ENCODE measurements around the gene MOV10.
A peak's percentile ranks its signal among the peaks of the same experiment; 100 is the strongest.
"Not testable (repeated sequence)": the region's sequence is repeated elsewhere in the genome, so short reads cannot be mapped to it uniquely, and the experiment has no call there.

Gene MOV10, protein sequence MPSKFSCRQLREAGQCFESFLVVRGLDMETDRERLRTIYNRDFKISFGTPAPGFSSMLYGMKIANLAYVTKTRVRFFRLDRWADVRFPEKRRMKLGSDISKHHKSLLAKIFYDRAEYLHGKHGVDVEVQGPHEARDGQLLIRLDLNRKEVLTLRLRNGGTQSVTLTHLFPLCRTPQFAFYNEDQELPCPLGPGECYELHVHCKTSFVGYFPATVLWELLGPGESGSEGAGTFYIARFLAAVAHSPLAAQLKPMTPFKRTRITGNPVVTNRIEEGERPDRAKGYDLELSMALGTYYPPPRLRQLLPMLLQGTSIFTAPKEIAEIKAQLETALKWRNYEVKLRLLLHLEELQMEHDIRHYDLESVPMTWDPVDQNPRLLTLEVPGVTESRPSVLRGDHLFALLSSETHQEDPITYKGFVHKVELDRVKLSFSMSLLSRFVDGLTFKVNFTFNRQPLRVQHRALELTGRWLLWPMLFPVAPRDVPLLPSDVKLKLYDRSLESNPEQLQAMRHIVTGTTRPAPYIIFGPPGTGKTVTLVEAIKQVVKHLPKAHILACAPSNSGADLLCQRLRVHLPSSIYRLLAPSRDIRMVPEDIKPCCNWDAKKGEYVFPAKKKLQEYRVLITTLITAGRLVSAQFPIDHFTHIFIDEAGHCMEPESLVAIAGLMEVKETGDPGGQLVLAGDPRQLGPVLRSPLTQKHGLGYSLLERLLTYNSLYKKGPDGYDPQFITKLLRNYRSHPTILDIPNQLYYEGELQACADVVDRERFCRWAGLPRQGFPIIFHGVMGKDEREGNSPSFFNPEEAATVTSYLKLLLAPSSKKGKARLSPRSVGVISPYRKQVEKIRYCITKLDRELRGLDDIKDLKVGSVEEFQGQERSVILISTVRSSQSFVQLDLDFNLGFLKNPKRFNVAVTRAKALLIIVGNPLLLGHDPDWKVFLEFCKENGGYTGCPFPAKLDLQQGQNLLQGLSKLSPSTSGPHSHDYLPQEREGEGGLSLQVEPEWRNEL

DNA sequence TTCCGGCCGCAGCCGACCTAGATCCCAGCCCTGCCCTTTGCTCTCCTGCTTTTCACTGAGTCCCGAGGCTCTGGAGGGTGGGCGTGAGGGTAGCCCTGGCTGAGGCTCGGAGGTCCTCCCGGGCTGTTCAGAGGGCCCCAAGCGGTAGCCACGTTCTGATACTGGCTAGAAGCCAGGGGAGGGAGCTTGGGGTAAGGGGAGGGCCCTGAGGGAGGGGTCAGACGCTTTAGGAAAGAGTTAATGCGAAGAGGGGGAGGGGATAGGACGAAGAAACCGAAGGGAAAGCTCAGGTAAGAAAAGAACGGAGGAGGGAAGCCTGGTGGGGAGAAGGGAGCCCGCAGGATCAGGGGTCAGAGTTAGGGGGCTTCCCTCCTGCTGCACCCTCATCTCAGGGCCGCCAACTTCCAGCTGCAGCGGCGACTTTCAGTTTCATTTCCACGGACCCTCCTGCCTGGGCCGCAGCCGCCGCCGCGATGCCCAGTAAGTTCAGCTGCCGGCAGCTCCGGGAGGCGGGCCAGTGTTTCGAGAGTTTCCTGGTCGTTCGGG, at the start of gene MOV10:
MOV10 (plus strand) TSS at position 220 of the 546 bp plus-strand sequence; CDS start at position 474, 254 bp downstream.
- peak in 1 of 2 donors; percentile 21 for DNase-seq (ENCODE audit: low read depth in 2 of 2, low spot score in 1 of 2)

DNA sequence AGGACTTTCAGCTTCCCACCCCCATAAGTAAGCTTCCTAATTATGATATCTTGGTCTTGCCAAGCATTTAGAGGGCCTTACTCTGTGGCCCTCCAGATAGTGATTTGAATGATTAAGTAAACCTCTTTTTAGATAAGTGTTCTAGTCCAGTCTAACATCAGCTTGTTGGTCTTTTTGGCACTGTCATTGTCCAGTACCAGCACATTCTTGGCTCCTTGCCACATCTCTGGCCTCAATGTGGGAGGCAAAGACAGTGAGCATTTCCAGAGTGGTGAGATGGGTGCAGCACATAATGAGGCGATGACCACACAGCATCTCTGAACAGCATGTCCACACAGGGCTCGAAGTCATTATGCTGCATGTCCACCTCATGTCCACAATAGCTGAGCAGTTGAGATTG, 48.8 kb upstream of the MOV10 start:
- DNase-seq (ENCODE audit: low read depth in 2 of 2, low spot score in 1 of 2), result no peak

DNA sequence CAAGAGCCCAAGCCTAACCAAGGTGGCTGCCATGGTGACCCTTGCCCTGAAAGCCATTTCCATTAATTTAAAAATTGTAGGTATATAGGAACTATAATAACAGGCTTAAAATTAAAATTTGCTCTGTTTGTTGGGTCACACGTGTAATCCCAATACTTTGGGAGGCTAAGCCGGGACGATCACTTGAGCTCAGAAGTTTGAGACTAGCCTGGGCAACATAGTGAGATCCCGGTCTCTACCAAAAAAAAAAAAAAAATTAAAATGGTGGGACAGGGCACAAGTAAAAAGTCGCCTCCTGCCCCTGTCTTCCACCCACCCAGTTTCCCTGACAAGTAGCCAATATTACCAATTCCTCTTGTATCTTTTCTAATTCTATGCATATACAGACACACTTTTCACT, 48.3 kb upstream of the MOV10 start:
- no peak for DNase-seq (ENCODE audit: low read depth in 2 of 2, low spot score in 1 of 2)

DNA sequence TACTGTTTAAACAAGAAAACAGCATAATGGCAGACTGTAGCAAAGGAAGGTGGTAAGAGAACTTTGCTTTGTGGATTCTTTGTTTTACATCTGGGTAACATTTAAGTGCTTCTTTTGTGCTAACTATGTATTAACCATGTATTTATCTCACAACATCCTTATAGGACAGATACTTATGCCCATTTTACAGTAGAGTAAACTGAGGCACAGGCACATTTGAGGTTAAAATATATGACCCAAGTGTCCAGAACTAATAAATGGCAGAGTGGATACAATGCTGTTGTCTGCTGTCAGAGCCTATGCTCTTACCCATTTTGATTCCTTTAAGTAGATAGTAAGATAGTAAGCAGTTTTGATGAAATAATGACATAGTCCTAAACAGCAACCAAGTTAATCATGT, 47.6 kb upstream of the MOV10 start:
- DNase-seq (ENCODE audit: low read depth in 2 of 2, low spot score in 1 of 2), result no peak

DNA sequence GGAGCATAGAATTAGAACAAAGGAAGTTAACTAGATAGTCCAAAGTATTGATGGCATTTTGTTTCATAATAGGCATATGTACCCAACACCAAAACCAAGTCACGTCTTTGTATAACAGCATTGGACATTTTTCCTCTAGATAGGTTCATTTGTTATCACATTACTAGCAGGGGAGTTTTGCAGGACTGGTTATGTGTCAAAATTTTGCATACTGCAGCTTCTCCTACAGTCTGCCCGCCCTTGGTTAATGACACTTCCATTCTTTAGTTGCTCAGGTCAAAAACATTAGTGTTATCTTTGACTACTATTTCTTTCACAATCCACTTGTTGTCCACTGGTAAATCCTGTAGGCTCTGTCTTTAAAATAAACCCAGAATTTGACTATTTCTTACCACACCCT, 45.9 kb upstream of the MOV10 start:
- no peak for DNase-seq (ENCODE audit: low read depth in 2 of 2, low spot score in 1 of 2)

DNA sequence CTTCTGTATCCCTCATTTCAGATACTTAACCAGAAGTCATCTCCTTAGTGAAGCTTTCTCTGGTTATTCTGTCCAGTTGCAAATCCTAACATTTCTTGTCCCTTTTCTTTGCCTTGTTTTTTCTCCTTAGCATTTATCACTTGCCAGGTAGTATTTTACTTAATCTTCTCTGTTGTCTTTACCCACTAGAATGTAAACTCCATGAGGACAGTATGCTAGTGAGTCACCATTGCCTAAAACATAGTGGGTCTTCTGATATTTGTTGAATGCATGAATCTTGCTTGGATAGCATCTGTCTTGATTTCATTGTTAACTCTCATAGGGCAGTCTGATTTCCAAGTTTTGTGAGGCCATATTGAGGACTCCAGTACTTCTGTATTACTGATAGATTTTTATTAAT, 45.2 kb upstream of the MOV10 start:
- DNase-seq (ENCODE audit: low read depth in 2 of 2, low spot score in 1 of 2), result no peak

DNA sequence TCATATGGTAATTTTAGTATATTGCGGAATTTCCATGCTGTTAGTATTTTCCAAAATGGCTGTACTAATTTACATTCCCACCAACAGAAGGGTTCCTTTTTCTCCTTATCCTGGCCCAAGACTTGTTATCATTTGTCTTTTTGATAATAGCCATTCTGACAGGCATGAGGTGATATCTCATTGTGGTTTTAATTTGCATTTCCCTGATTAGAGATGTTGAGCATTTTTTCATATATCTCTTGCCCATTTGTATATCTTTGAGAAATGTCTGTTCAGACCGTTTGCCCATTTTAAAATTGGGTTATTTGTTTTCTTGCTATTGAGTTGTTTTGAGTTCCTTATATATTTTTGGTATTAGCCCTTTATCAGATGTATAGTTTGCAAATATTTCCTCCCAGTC, 40.8 kb upstream of the MOV10 start:
- DNase-seq (ENCODE audit: low read depth in 2 of 2, low spot score in 1 of 2), result no peak

DNA sequence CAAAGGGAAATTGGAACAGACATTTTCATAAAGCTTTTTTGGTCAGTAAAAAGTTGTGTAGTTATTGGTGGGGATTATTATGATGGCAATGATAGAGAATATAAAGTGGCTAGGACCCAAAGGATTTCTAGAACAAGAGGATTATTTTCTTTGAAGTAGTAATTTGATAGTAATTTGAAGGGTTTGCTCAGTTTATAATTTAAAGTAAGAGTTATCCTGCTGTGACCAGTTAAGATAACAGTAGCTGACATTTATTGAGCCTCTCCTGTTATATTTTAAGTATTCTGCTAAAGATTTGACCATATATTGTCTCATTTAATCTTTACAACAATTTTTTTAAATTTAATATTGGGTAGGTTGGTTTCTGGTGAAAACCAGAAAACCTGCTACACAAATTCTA, 40.1 kb upstream of the MOV10 start:
- no peak for DNase-seq (ENCODE audit: low read depth in 2 of 2, low spot score in 1 of 2)

DNA sequence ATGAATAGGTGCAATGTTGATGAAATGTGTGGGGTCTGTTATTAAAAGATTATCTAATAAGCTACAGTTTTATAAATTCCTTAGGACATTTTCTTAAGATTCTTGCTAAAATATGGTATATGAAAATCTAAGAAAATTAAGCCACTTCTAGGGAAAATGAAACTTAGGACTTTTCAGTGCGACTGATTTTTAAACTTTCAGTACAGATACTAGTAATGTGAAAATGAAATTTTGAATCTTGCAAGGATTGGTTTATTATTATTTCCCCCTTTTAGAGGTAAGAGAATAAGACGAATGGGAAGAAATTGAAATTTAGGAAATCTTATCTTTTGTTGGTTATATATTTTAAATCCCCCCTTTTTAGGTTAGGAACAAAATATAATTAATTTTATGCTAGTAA, 38.4 kb upstream of the MOV10 start:
- DNase-seq (ENCODE audit: low read depth in 2 of 2, low spot score in 1 of 2), result no peak

DNA sequence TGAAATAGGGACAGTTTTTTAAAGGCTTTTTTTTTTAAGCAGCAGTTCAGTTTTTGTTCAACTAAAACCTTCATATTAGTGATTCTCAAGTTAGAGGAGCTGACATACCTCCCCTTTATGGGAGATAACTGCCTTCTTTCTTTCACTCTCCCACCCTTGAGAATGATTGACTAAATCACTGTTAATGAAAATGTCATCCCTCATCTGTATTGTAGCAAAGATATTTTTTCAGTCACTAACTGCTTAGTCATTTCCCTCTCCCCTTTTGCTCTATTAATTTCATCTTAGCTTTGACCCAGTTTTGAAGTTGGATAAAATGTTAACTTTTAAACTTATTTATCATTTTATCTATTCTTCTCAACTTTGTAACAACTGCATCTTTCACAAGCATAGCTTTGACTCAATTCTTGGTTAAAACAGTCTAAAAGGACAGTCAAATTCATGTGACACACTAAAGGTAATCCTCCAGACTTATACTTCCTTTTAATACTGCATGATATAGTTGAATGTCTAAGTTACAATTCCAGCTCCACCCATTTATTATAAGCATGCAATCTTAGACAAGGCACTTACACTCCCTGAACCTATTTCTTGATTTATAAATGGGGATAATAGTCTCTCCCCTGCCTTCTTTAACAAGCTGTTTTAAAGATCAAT, 37.7 kb upstream of the MOV10 start:
- no peak for DNase-seq (ENCODE audit: low read depth in 2 of 2, low spot score in 1 of 2)

DNA sequence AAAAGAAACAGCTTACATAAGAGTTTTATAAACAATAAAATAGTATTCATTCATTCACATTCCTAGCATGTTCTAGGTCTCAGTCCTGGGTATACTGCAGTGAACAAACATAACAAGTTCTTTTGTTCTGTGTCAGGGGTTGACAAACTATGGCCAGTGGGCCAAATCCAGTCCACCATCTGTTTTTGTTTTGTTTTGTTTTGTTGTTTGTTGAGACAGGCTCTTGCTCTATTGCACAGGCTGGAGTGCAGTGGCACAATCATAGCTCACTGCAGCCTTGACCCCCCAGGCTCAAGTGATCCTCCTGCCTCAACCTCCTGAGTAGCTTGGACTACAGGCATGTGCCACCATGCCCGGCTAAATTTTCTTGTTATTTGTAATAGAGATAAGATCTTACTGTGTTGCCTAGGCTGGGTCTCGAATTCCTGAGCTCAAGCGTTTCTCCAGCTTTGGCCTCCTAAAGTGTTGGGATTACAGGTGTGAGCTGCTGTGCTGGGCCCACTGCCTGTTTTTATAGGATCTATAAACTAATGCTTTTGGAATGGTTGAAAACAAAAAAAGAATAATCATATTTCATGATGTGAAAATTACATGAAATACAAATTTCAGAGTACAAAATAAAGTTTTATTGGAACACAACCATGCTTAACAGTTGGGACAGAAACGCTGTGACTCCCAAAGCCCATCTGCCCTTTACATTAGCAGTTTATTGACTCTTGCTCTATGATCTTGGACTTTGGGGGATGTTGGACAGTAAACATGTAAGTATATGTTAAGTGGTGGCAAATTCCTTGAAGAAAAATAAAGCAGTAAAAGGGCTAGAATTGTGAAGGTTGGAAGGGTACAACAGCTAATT, 37.0 kb upstream of the MOV10 start:
- DNase-seq (ENCODE audit: low read depth in 2 of 2, low spot score in 1 of 2), result no peak

DNA sequence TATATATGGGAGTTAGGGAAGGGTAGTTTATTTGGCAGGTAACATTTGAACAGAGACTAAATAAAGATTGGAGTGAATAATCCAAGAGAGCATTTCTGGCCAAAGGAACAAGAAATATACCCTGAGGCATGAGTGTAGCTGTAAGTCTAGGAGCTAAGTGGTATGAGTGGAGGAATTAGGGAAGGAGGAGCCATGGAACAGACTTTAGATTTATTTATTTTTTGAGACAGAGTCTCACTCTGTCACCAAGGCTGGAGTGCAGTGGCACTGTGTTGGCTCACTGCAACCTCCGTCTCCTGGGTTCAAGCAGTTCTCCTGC, 36.4 kb upstream of the MOV10 start:
- DNase-seq (ENCODE audit: low read depth in 2 of 2, low spot score in 1 of 2), result no peak

DNA sequence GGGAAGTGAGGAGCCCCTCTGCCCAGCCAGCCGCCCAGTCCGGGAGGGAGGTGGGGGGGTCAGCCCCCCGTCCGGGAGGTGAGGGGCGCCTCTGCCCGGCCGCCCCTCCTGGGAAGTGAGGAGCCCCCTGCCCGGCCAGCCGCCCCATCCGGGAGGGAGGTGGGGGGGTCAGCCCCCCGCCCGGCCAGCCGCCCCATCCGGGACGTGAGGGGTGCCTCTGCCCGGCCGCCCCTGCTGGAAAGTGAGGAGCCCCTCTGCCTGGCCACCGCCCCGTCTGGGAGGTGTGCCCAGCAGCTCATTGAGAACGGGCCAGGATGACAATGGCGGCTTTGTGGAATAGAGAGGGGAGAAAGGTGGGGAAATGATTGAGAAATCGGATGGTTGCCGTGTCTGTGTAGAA, 34.0 kb upstream of the MOV10 start:
- not testable (repeated sequence) for DNase-seq (ENCODE audit: low read depth in 2 of 2, low spot score in 1 of 2)

DNA sequence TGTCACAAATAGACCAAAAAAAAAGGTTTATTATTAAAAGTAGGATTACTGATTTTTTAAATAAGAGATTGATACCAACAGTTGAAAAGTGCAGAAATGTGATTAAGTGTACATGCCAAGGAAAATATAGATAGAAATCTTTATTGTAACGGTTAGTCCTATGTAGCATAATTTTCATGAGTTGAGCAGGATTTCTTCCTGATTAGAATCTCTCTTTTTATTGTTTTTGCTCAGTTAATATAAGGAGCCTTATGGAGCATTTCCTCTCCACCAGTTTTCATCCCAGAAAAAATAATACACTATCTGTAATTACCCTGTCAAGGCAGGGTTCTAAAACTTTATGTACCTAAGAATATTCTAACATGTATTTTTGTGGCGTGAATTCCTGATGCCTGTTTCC, 31.4 kb upstream of the MOV10 start:
- no peak for DNase-seq (ENCODE audit: low read depth in 2 of 2, low spot score in 1 of 2)

DNA sequence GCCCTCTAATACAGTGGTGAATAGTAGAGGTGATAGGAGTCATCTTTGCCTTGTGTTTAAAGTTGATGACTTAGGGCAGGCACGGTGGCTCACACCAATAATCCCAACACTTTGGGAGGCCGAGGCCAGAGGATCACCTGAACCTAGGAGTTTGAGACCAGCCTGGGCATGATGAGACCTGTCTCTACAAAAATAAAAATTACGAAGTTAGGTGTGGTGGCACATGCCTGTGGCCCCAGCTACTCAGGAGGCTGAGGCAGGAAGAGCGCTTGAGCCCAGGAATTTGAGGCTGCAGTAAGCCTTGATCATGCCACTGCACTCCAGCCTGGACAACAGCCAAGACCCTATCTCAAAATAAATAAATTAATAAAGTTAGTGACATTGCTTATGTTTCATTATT, 28.2 kb upstream of the MOV10 start:
- no peak for DNase-seq (ENCODE audit: low read depth in 2 of 2, low spot score in 1 of 2)

DNA sequence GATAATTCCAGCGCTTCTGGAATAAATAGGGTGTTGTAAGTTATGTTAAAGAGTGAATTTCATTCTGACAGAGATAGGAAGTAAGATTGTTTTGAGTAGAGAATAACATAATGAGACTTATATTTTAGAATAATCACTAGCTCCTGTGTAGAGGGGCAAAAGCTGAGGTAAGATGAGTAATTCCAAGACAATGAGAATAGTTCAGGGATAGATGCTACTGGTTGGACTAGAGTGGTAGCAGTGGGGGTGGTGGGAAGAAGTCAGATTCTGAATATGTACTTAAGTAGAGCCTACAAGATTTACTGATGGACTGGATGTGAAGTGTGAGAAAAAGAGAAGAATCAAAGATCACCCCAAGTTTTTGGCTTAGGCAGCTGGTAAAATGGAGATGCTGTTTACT, 23.3 kb upstream of the MOV10 start:
- no peak for DNase-seq (ENCODE audit: low read depth in 2 of 2, low spot score in 1 of 2)

DNA sequence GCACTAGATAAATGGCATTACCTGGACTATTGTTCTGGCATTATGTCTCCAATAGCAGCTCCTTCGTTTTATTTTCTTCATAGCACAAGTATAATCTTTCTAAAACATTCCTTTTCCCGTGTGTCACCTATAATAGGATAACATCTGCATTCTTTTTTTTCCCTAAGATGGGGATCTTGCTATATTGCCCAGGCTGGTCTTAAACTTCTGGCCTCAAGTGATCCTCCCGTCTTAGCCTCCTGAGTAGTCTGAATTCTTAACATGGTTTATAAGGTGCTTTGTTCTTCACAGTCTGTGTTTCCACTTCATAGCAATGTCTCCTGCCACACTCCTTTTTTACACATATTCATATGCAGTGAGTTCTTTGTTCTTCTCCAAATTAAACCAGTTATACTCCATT, 8.6 kb upstream of the MOV10 start:
- DNase-seq (ENCODE audit: low read depth in 2 of 2, low spot score in 1 of 2), result no peak

DNA sequence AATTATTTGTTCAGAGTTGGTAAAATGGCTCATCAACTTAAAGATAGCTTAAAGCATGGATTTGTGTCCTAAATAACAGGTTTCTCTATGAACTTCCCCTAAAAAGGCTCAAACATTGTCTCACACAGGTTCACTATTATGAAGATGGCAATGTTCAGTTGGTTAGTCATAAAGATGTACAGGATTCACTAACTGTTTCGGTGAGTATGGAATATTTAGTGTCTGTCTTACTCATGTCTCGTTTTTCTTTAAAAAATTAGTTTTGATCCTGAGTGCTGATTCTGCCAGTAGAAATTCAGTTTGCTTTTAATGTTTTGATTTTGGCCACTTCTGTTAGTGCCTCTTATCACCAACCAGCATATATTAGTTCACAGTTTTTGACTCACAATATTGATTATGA, 7.5 kb upstream of the MOV10 start:
- no peak for DNase-seq (ENCODE audit: low read depth in 2 of 2, low spot score in 1 of 2)

DNA sequence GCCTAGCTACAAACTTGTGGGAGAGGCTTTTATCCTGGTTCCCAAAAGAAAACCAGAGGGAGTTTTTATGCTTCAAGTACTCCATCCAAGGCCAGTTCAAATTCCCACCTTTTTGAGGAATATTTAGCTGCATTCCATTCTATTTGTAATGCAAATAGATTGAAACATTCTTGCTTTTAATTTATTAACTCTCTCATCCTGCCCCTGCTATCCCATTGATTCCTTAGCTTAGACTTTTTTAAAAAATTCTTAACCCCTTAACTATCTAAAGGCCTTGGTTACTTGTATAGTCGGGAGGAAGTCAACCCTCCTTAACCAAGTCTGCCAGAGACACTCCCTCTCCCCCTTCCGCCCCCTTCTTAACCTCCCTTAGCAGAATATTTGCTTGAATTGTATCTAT, 2.5 kb upstream of the MOV10 start:
- DNase-seq (ENCODE audit: low read depth in 2 of 2, low spot score in 1 of 2), result no peak

DNA sequence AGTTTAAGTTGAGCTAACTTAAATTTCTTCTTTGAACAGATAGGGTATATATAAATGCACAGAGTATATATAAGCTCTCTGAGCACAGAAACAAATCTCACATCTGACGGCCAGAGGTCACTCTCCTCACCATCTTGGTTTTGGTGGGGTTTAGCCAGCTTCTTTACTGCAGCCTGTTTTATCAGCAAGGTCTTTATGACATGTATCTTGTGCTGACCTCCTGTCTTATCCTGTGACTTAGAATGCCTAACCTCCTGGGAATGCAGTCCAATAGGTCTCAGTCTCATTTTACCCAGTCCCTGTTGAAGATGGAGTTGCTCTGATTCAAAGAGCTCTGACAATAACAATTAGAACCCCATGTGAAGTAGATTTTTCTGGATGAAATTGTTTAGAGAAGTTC, 1.6 kb upstream of the MOV10 start:
- no peak for DNase-seq (ENCODE audit: low read depth in 2 of 2, low spot score in 1 of 2)
